HCT116 (cell line): ENCODE measurements around the gene CD8A. TPM values are rescaled to one million over a fixed set of nuclear protein-coding genes. Genes with fewer than 3 reads are reported as not detected.

ENCODE experiments used
- ATAC-seq: fragments of 200-7000 bp; cut with Tn5 transposase; 2 replicates; pipeline ENCODE4 v1.9.1; 2020; ENCODE audit warnings: mild to moderate bottlenecking, moderate library complexity
- BruUV-seq: library from RNA; stranded (reverse); fragments of 400-500 nt; replicated peaks from 2 replicates; lab custom pipeline; 2021; lab: Mats Ljungman, UMichigan
- CTCF ChIA-PET: fragments of 300-600 bp; sonication (Branson Sonifier 250); formaldehyde crosslinking; loops from one replicate; lab custom pipeline; 2021; ENCODE audit warnings: antibody characterized with exemption; lab: Charles Lee
- POLR2A ChIA-PET: fragments of 300-600, 350-600 bp; sonication (Branson Sonifier 250); formaldehyde crosslinking; loops from one replicate; lab custom pipeline; 2021; ENCODE audit warnings: antibody characterized with exemption; lab: Charles Lee
- RAD21 ChIA-PET, 2 experiments: fragments of 300-600 bp; sonication (Branson Sonifier 250); formaldehyde crosslinking; loops; one replicate each; lab custom pipeline; 2023; ENCODE audit warnings: low total read pairs in 2 of 2; ENCODE audit not compliant: uncharacterized antibody in 2 of 2, unreplicated experiment in 2 of 2, low non-redundant PET in 1 of 2; lab: Charles Lee
- DNase-seq: peaks from one replicate; pipeline ENCODE4 v3.0.0-alpha.2; 2010; ENCODE audit warnings: low read depth, low spot score
- H2AFZ ChIP-seq: fragments of 200-600 bp; shearing (Covaris generic), sonication (generic); 2 replicates; pipeline ENCODE4 v1.6.1; 2017; ENCODE audit warnings: low read depth, mixed run types, mixed read lengths, antibody characterized with exemption, low read length; ENCODE audit not compliant: poor library complexity, severe bottlenecking
- H3K27ac ChIP-seq: 2 replicates; pipeline ENCODE4 v1.5.1; 2012; ENCODE audit warnings: low read depth, low read length
- H3K27me3 ChIP-seq: fragments of 200-600 bp; sonication (generic); 2 replicates; pipeline ENCODE4 v1.6.1; 2016; ENCODE audit warnings: mixed run types, low read length, mixed read lengths; ENCODE audit not compliant: insufficient read depth
- H3K36me3 ChIP-seq, 2 experiments: fragments of 200-500 bp in 1 of 2; fragments of 200-600 bp in 1 of 2; sonication (Bioruptor generic) in 1 of 2; sonication (generic) in 1 of 2; 2 replicates each; pipeline versions ENCODE4 v1.5.1 to v1.6.1; 2014 to 2016; ENCODE audit warnings: low read length in 2 of 2, inconsistent platforms in 1 of 2, mixed read lengths in 1 of 2, mixed run types in 1 of 2; ENCODE audit not compliant: insufficient read depth in 2 of 2, control insufficient read depth in 1 of 2
- H3K4me1 ChIP-seq, 2 experiments: fragments of 200-600 bp in 1 of 2; sonication (generic) in 1 of 2; 2 replicates each; pipeline versions ENCODE4 v1.5.1 to v1.6.1; 2012 to 2017; ENCODE audit warnings: low read length in 2 of 2, inconsistent platforms in 1 of 2, mild to moderate bottlenecking in 1 of 2, mixed read lengths in 1 of 2, mixed run types in 1 of 2, moderate library complexity in 1 of 2; ENCODE audit not compliant: insufficient read depth in 2 of 2, control insufficient read depth in 1 of 2
- H3K4me2 ChIP-seq: fragments of 200-600 bp; sonication (generic); 2 replicates; pipeline ENCODE4 v1.6.1; 2017; ENCODE audit warnings: mixed run types, low read length, mixed read lengths
- H3K4me3 ChIP-seq, 2 experiments: fragments of 200-600 bp in 1 of 2; sonication (generic) in 1 of 2; replicated peaks in 1 of 2; 2 replicates each; pipeline ENCODE4 v1.5.1; 2011 to 2016; ENCODE audit warnings: low read length in 2 of 2, control low read depth in 1 of 2, low read depth in 1 of 2, mild to moderate bottlenecking in 1 of 2, mixed read lengths in 1 of 2, mixed run types in 1 of 2
- H3K79me2 ChIP-seq: fragments of 200-600 bp; sonication (generic); 2 replicates; pipeline ENCODE4 v1.6.1; 2017; ENCODE audit warnings: mild to moderate bottlenecking, mixed run types, low read length, moderate library complexity, mixed read lengths; ENCODE audit not compliant: insufficient read depth
- H3K9ac ChIP-seq: fragments of 200-600 bp; sonication (generic); 2 replicates; pipeline ENCODE4 v1.6.1; 2016; ENCODE audit warnings: low read length, mixed read lengths
- H3K9me2 ChIP-seq: fragments of 200-600 bp; sonication (generic), shearing (Covaris generic); 2 replicates; pipeline ENCODE4 v1.6.1; 2017; ENCODE audit warnings: mixed run types, mild to moderate bottlenecking, moderate library complexity; ENCODE audit not compliant: insufficient read depth
- H3K9me3 ChIP-seq, 2 experiments: fragments of 200-500 bp in 1 of 2; fragments of 200-600 bp in 1 of 2; sonication (Bioruptor generic) in 1 of 2; sonication (generic) in 1 of 2; 2 replicates each; pipeline ENCODE4 v1.6.1; 2014 to 2017; ENCODE audit warnings: low read length in 2 of 2, mixed read lengths in 2 of 2, inconsistent platforms in 1 of 2, low read depth in 1 of 2, mild to moderate bottlenecking in 1 of 2, mixed run types in 1 of 2, moderate library complexity in 1 of 2; ENCODE audit not compliant: control insufficient read depth in 1 of 2, insufficient read depth in 1 of 2
- H4K20me1 ChIP-seq: fragments of 200-600 bp; sonication (generic), shearing (Covaris generic); 2 replicates; pipeline ENCODE4 v1.6.1; 2017; ENCODE audit warnings: mixed run types, mild to moderate bottlenecking, moderate library complexity; ENCODE audit not compliant: insufficient read depth
- ELF1 ChIP-seq: IDR thresholded peaks from 2 replicates; pipeline ENCODE4 v1.6.1; 2012; ENCODE audit warnings: low read depth, borderline replicate concordance
- EZH2 ChIP-seq: fragments of 200-600 bp; sonication (generic); IDR thresholded peaks from 2 replicates; pipeline ENCODE4 v1.6.1; 2017; ENCODE audit warnings: antibody characterized with exemption, mixed run types
- JUND ChIP-seq: IDR thresholded peaks from 2 replicates; pipeline ENCODE4 v1.6.1; 2012
- POLR2A ChIP-seq: IDR thresholded peaks from 2 replicates; pipeline ENCODE4 v1.7.0; 2011; ENCODE audit warnings: borderline replicate concordance; ENCODE audit not compliant: insufficient read depth, insufficient read length; ENCODE audit errors: extremely low read depth
- POLR2AphosphoS5 ChIP-seq: IDR thresholded peaks from 2 replicates; pipeline ENCODE4 v1.6.1; 2011; ENCODE audit warnings: mild to moderate bottlenecking, low read depth, low read length, moderate library complexity
- SP1 ChIP-seq: IDR thresholded peaks from 2 replicates; pipeline ENCODE4 v1.6.1; 2012; ENCODE audit warnings: low read depth
- TCF7L2 ChIP-seq: IDR thresholded peaks from 2 replicates; pipeline ENCODE4 v1.7.0; 2011; ENCODE audit warnings: borderline replicate concordance, inconsistent platforms; ENCODE audit not compliant: insufficient read depth, insufficient read length; ENCODE audit errors: extremely low read depth
- YY1 ChIP-seq: IDR thresholded peaks from 2 replicates; pipeline ENCODE4 v1.6.1; 2011; ENCODE audit warnings: low read length, low read depth, moderate library complexity, mild to moderate bottlenecking; ENCODE audit not compliant: insufficient replicate concordance; ENCODE audit errors: extremely low read depth
- ZFX ChIP-seq: fragments of 450-650 bp; IDR thresholded peaks from 2 replicates; pipeline ENCODE4 v1.6.1; 2017
- ZNF274 ChIP-seq: fragments of 200-500 bp; sonication (Bioruptor generic); IDR thresholded peaks from 2 replicates; pipeline ENCODE4 v1.6.1; 2014; ENCODE audit warnings: mild to moderate bottlenecking, low read depth, low read length, inconsistent platforms
- intact Hi-C: fragments of 100-400 bp; cut with micrococcal nuclease; formaldehyde crosslinking; loops from 2 replicates; pipeline ENCODE4 v1.10.0; 2022
- total RNA-seq: library from RNA; stranded (reverse); gene quantifications from one replicate; pipeline ENCODE4 v1.2.1, GENCODE V29; 2021; ENCODE audit not compliant: unreplicated experiment
- TF ChIP-seq, protein P1 (sequence below): IDR thresholded peaks from 2 replicates; pipeline ENCODE4 v1.6.1; 2011; ENCODE audit warnings: mild to moderate bottlenecking, low read length, moderate library complexity; ENCODE audit not compliant: insufficient replicate concordance; ENCODE audit errors: extremely low read depth

The CD8A gene
- total RNA-seq, 1 experiment from 2014 or later = 0.76 TPM

DNA sequence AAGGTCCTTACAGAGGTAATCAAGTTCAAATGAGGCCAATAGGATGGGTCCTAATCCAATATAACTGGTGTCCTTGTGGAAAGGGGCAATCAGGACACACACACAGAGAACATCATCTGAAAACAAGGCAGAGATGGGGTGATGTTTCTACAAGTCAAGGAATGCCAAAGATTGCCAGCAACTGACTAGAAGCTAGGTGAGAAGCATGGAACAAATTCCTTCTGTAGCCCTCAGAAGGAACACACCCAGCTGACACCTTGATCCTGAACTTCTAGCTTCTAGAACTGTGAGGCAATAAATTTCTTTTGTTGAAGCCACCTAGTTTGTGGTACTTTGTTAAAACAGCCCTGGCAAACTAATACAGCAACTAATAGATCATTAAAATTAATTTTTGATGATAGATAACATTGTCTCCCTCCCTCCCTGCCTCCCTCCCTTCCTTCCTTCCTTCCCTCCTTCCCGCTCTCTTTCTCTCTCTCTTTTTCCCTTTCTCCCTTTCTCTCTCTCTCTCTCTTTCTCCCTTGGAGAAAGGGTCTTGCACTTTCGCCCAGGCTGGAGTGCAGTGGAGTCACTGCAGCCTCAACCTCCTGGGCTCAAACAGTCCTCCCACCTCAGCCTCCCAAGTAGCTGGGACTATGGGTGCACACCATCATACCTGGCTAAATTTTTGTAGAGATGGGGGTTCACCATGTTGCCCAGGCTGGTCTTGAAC lies 10.3 kb upstream of the CD8A start:
- ChIA-PET POLR2A (no interaction called here), RAD21 (no interaction called here), CTCF (no interaction called here)
- no peak overlapping the region for H3K9ac ChIP-seq
- no peak overlapping the region for H3K4me3 ChIP-seq
- DNase-seq (no peak), ATAC-seq (no peak)
- no peak overlapping the region for H3K27ac ChIP-seq
- no peak overlapping the region for H3K4me2 ChIP-seq
- no peaks in the 10 kb centered on the region for H3K79me2 ChIP-seq
- intact Hi-C loops = loop anchor here (10.0 kb wide), 1 partner anchor 414 kb away; no protein-coding TSS in a partner anchor
- no peak overlapping the region for H2AFZ ChIP-seq
- H4K20me1 ChIP-seq = no peaks in the 10 kb centered on the region
- H3K27me3 ChIP-seq = no peaks in the 10 kb centered on the region
- no TSS peak for BruUV-seq
- no peaks in the 10 kb centered on the region for H3K36me3 ChIP-seq
- no peaks in the 10 kb centered on the region for H3K9me2 ChIP-seq
- H3K4me1 ChIP-seq = no peaks in the 10 kb centered on the region
- TF ChIP-seq POLR2AphosphoS5 = no peak
- TF ChIP-seq EZH2 = no peak
- no peak for TF ChIP-seq YY1
- TF ChIP-seq, protein P1, sequence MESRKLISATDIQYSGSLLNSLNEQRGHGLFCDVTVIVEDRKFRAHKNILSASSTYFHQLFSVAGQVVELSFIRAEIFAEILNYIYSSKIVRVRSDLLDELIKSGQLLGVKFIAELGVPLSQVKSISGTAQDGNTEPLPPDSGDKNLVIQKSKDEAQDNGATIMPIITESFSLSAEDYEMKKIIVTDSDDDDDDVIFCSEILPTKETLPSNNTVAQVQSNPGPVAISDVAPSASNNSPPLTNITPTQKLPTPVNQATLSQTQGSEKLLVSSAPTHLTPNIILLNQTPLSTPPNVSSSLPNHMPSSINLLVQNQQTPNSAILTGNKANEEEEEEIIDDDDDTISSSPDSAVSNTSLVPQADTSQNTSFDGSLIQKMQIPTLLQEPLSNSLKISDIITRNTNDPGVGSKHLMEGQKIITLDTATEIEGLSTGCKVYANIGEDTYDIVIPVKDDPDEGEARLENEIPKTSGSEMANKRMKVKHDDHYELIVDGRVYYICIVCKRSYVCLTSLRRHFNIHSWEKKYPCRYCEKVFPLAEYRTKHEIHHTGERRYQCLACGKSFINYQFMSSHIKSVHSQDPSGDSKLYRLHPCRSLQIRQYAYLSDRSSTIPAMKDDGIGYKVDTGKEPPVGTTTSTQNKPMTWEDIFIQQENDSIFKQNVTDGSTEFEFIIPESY = no peak
- peaks cover 7 to 10% of the 10 kb centered on the region in 2 experiments; a peak in 2 of 4 replicates for H3K9me3 ChIP-seq

GRCh38 chr2:86794861-86795260 lies 4.1 kb upstream of the CD8A start:
- no peak overlapping the region for H2AFZ ChIP-seq
- DNase-seq (no peak), ATAC-seq (no peak)
- no peaks in the 10 kb centered on the region for H3K27me3 ChIP-seq
- no peaks in the 10 kb centered on the region for H3K4me1 ChIP-seq
- peaks cover 7 to 10% of the 10 kb centered on the region in 2 experiments; a peak in 2 of 4 replicates for H3K9me3 ChIP-seq
- POLR2A ChIA-PET = no interaction called here
- intact Hi-C loops = no loop called here
- no peak for TF ChIP-seq ZFX
- TF ChIP-seq JUND = no peak
- TF ChIP-seq POLR2A = no peak
- no peak for TF ChIP-seq ELF1
- TF ChIP-seq TCF7L2 = no peak
- TF ChIP-seq SP1 = no peak
- no peak for TF ChIP-seq ZNF274
- no peak overlapping the region for H3K27ac ChIP-seq
- no peak overlapping the region for H3K9ac ChIP-seq
- H3K79me2 ChIP-seq = no peaks in the 10 kb centered on the region
- RAD21 ChIA-PET = no interaction called here
- no peaks in the 10 kb centered on the region for H3K36me3 ChIP-seq
- H3K9me2 ChIP-seq = no peaks in the 10 kb centered on the region
- H3K4me3 ChIP-seq = no peak overlapping the region
- no peak overlapping the region for H3K4me2 ChIP-seq
- BruUV-seq = no TSS peak
- CTCF ChIA-PET = no interaction called here
- H4K20me1 ChIP-seq = no peaks in the 10 kb centered on the region
